ENCODE measurements around the gene TLR1.
"Not testable (repeated sequence)": the region's sequence is repeated elsewhere in the genome, so short reads cannot be mapped to it uniquely, and the experiment has no call there.

The TLR1 gene

GRCh38 chr4:38806251-38806650, 1.7 kb upstream of the TLR1 start:
- not testable (repeated sequence) for DNase-seq

GRCh38 chr4:38805530-38806145, 1.0 kb upstream of the TLR1 start:
- DNase-seq = no peak

DNA sequence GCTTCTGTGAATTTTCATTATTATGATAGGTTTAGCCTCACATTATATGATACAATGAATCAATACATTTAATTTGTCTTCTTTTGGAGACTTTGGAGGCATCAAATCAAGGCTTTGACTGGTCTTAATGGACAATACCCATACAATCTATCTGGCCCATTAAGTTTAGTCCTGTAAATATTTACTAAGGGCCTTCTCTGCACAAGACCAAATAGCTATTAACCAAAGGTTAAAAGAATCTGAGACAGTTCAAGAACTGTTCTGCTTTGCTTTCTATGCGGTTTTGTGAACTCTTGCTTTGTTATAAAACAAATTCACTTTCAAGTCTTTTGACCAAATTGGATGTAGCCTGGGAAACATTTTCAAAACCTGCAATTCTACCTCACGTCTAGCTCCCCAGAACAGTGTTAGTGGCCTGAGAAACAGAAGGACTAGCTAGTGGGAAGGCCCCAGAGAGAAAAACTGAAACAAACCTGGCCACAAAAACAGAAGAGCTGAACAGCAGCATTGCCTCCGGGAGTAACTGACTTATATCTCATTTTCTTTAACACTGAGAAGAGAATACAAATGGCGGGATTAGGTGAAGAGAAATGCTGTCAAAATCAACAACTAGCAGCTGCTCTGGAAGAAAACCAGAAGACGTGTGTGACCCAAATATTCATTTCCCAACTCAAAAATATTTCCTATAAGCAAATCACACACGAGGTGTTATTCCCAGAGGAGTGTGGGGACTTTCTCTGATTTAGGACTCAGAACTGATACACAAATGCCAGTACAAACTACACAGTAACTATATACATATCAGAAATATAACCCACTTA, 548 bp downstream of the TLR1 start:
- no peak for DNase-seq

- no peak for DNase-seq
These were observed 1.8 kb downstream of the TLR1 start for GRCh38 chr4:38802561-38803355.

- DNase-seq = no peak
These were observed 3.6 kb downstream of the TLR1 start for GRCh38 chr4:38800961-38801450.

- no peak for DNase-seq
These were observed 4.2 kb downstream of the TLR1 start for GRCh38 chr4:38800366-38800765.

DNA sequence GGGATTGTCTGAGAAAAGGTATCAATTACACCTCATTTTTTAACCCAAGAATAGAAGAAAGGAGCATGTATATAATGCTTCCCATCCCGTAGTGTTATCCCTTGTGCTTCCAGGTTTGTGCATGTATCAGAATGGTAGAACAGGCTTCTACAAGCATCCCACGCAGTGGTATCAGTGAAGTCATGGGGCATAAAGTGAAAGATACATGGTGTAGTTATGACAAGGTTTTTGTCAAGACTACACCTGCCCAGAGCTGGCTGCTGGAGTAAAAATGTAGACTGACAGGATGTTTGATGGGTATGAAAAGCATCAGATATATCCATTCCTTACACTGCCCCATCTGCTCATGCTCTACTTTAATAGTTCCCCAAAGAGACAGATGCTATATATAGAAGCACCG, 9.5 kb downstream of the TLR1 start:
- no peak for DNase-seq

- no peak for DNase-seq
These were observed 10.5 kb downstream of the TLR1 start for GRCh38 chr4:38794051-38794450.

DNA sequence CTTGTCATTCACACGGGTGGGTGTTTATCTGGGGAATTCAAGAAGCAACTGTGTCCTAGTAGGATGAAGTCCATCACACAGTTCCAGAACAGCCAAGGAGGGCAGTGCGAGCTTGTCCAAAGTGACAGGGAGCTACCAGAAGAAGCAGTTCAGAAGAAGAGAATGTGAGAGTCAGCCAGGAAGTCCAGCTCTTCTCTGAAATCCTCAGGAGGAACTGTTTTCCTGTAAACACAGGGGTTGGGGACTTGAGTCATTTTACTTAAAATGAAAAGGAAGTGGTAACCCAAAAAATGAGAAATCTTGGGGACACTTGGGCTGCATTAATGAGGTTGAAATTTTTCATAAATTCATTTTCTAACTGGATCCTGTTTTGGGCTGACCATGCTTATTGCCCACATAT, 13.6 kb downstream of the TLR1 start:
- DNase-seq = no peak

DNA sequence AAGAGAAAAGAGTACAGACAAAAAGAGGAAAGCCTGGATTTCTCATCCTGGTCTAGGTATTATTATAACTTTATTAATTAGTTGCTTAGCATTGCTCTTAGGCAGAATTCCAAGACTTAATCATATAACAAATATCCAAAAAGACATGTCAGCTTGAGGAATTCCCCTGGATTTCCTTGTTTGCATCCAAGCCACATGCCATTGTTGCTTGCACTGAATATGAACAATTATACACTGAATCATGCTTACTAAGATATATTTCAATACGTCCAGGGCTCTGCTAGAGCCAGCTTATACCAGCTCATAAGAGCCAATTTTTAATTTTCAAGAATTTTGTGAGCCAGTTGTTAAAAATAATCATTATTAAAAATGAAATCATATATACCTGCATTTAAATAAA, 16.3 kb downstream of the TLR1 start:
- no peak for DNase-seq

GRCh38 chr4:38787693-38788092, 16.9 kb downstream of the TLR1 start:
- no peak for DNase-seq

DNA sequence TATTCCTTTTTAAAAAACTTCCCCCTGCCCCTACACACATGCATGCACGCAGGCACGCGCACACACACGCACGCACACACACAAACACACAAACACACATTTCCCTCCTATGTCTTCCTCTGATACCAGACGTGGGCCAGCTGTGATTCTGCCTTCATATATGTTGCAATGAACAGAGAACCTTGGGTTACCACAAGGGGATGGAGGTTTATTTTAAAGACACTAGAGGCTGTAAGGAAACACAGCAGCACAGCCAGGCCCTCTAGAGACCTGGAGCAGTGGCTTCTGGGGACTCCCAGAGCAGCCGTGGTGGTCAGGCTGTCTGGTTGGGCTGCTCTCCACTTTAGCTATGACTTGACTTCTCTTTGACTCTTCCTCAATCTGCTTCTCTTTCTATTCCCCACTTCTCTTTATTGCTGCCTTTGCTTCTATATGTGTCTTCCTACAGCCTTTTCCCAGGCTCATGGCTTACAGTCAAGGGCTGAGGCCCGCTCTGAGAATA, 18.6 kb downstream of the TLR1 start:
- no peak for DNase-seq

DNA sequence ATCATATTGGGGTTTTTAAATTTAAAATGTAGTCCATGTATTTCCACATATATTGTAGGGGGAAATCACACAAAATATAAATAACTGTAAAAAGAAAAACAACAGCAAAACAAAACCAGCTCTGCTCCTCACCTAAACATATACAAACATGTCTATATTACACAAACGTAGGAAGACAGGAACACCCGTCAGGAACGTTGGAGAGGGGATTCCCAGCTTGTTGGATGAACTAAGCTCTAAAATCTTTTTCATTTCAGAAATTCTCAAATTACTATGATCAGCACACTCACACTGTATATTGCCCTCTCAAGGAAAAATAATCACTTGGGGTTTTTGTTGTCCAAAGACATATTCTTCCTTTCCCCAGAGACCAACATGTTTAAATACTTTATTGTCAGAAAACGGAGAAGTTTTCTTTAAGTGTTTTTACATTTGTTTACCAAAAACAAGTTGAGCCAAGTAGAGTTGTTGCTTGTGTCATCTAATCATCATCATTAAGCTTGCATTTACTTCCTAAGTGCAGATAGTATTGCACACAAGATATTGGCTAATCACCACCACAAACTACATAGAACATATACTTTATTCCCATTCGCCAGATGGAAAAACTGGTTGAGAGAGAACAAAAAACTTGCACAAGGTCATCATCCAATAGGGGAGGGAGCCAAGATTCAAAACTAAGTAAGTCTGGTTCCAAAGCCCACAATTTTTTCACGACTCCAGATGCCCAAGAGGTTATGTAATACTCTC, 19.4 kb downstream of the TLR1 start:
- DNase-seq = no peak

- DNase-seq = no peak
These were observed 20.4 kb downstream of the TLR1 start for GRCh38 chr4:38784141-38784540.

- DNase-seq = no peak
These were observed 21.5 kb downstream of the TLR1 start for GRCh38 chr4:38783109-38783460.

GRCh38 chr4:38782452-38783108, 22.0 kb downstream of the TLR1 start, which contains the start of gene TLR10:
Gene TLR10 (minus strand): TSS chr4:38782990. CDS start chr4:38775590, 7,400 bp downstream.
- no peak for DNase-seq

GRCh38 chr4:38781854-38782261, 22.7 kb downstream of the TLR1 start:
- no peak for DNase-seq

DNA sequence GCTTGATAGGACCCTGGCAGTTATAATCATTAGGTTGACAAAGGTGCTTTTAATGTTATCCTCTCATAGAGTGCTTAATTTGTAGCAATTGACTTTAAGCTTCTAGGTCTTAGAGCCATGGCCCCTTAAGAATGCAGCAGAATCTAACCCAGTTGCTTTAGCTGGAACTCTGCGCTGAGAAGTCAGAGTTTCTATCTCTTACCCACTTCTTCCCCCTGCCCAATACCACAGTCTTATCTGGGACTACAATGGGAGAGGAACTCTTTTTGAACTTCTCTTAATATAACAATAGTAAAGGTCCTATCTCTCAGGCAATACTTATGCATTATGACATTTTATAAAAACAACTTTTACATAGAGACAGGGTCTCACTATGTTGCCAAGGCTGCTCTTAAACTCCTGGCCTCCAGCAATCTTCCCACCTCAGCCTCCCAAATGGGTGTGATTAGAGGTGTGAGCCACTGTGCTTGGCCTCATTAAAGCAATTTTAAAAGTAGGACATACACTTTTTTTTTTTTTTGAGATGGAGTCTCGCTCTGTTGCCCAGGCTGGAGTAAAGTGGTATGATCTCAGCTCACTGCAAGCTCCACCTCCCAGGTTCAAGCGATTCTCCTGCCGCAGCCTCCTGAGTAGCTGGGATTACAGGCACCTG, 23.6 kb downstream of the TLR1 start:
- DNase-seq = no peak

DNA sequence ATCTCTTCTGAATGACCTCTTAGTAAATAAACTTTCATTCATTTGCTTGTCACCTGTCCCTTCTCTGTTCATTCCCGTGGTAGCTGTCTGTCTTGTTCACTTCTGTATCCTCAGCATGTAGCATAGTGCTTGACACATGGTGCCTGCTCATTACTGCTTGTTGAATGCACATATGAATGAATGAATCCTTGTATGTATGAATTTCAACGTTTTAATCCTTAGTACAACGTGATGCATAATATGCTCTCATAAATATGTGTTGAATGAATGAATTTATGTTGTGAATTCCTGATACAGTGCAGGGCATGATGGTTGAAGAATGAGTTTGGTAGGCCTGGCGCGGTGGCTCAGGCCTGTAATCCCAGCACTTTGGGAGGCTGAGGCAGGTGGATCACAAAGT, 24.8 kb downstream of the TLR1 start:
- DNase-seq = no peak

- DNase-seq = not testable (repeated sequence)
These were observed 26.7 kb downstream of the TLR1 start for GRCh38 chr4:38777925-38778324.

- DNase-seq = no peak
These were observed 29.3 kb downstream of the TLR1 start for GRCh38 chr4:38775326-38775725.
